ENCODE data around the gene FIS1.

GRCh38 chr7:101245147-101245668 lies 327 bp upstream of the FIS1 start:
- TF ChIP-seq EP300 (IDR thresholded peaks at IDR 0.05) (no peak), CTCF (IDR thresholded peaks at IDR 0.05) (no peak), POLR2AphosphoS5 (IDR thresholded peaks at IDR 0.05) (no peak)
